Activated naive CD8-positive, alpha-beta T cell treated with anti-CD3 and anti-CD28 coated beads, Interleukin-2, amount 10 ng/mL, durations not matched to agents 7 days and 5 days (primary cell): ENCODE measurements around the gene SLC38A2. TPM values are rescaled to one million over a fixed set of nuclear protein-coding genes. Genes with fewer than 3 reads are reported as not detected.

ENCODE experiments used
- ATAC-seq: fragments of 150-1000 bp; cut with Tn5 transposase; one replicate; pipeline ENCODE4 v1.10.0; 2021; ENCODE audit warnings: low read depth, moderate library complexity
- POLR2A ChIA-PET: fragments of 350-600 bp; sonication (Branson Sonifier 250); formaldehyde crosslinking; loops from one replicate; lab custom pipeline; 2021; ENCODE audit warnings: antibody characterized with exemption; lab: Charles Lee
- DNase-seq: peaks from one replicate; pipeline ENCODE4 v3.0.0; 2021
- H3K27ac Mint-ChIP-seq: one replicate; pipeline ENCODE4 v1.8.0; 2022; ENCODE audit warnings: mild to moderate bottlenecking, mixed read lengths
- H3K27me3 Mint-ChIP-seq: one replicate; pipeline ENCODE4 v1.8.0; 2022; ENCODE audit warnings: mild to moderate bottlenecking, moderate library complexity, mixed read lengths
- H3K36me3 Mint-ChIP-seq: one replicate; pipeline ENCODE4 v1.8.0; 2021; ENCODE audit warnings: mild to moderate bottlenecking, mixed read lengths
- H3K4me1 Mint-ChIP-seq: one replicate; pipeline ENCODE4 v1.8.0; 2021; ENCODE audit warnings: mixed read lengths
- H3K4me3 Mint-ChIP-seq: one replicate; pipeline ENCODE4 v1.8.0; 2022; ENCODE audit warnings: mild to moderate bottlenecking, moderate library complexity, mixed read lengths
- H3K9me3 Mint-ChIP-seq: one replicate; pipeline ENCODE4 v1.8.0; 2021; ENCODE audit warnings: mixed read lengths
- total RNA-seq, 2 experiments: library from RNA; stranded (reverse); gene quantifications; one replicate each; pipeline ENCODE4 v1.2.3, GENCODE V29; 2021

Gene SLC38A2
- total RNA-seq, 2 experiments from 2014 or later, result 227 to 253 TPM

DNA sequence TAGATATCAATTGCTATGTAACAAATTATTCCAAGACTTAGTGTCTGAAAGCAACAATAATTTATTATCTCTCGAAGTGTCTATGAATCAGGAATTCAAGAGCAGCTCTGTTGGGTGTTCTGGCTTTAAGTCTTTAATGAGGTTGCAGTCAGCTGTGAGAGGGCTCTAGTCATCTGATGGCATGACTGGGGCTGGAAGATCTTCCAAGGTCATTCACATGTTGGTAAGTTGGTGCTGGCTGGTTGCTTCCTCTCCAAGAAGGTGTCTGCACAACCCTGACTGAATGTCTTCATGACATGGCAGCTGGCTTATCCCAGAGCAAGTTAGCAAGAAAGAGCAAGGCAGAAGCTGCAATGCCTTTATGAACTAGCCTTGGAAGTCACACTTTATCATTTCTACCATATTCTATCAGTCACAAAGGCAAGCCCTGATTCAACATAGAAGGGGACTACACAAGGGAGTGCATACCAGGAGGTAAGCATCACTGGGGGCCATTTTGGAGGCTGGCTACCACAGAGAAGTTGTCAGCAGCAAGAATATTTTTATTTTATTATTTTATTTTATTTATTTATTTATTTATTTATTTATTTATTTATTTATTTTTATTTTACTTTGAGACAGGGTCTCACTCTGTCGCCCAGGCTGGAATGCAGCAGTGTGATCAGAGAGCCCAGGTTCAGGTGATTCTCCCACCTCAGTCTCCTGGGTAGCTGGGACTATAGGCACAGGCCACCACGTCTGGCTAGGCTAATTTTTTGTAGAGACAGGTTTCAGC lies 7.6 kb upstream of the SLC38A2 start:
- H3K4me1 Mint-ChIP-seq, result peaks cover 20% of the 10 kb centered on the region
- ATAC-seq (no peak), DNase-seq (no peak)
- POLR2A ChIA-PET, result interaction anchor here (0.6 kb wide), 1 partner anchor 111 kb away, joined by 3 read pairs; the partner anchor contains the start of gene SLC38A1
- H3K27me3 Mint-ChIP-seq, result peaks cover 3% of the 10 kb centered on the region
- H3K27ac Mint-ChIP-seq, result no peak overlapping the region
- H3K36me3 Mint-ChIP-seq, result peaks cover 4% of the 10 kb centered on the region
- peaks cover 3% of the 10 kb centered on the region for H3K9me3 Mint-ChIP-seq
- H3K4me3 Mint-ChIP-seq, result no peak overlapping the region

DNA sequence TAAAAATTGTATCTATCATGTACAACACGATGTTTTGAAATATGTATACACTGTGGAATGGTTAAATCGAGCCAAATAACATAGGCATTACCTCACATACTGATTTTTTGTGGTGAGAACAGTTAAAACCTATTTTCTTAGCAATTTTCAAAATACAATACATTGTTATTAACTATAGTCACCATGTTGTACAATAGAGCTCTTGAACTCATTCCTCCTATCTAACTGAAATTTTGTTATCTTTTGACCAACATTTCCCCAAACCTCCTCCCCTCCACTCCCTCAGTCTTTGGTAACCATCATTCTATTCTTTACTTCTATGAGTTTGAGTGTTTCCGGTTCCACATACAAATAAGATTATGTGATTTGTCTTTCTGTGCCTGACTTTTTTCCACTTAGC lies 6.8 kb upstream of the SLC38A2 start:
- DNase-seq (no peak), ATAC-seq (no peak)
- Mint-ChIP-seq H3K36me3 (peaks cover 4% of the 10 kb centered on the region), H3K27ac (no peak overlapping the region), H3K4me3 (no peak overlapping the region), H3K27me3 (peaks cover 3% of the 10 kb centered on the region), H3K9me3 (peaks cover 3% of the 10 kb centered on the region), H3K4me1 (peaks cover 17% of the 10 kb centered on the region)
- POLR2A ChIA-PET, result no interaction called here

DNA sequence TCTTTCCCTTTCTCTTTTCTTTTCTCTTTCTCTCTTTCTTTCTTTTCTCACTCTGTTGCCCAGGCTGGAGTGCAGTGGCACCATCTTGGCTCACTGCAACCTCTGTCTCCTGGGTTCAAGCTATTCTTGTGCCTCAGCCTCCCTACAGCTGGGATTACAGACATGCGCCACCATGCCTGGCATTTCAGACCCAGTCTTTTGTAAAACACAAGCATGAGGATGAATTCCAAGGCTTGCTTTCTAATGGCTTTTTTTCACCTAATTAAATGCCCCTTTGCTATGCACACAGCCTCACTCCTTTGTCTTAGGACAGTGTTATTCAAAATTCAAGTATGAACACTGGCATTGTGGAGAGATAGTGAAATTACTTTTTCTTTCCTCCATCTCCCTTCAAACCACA lies 6.0 kb upstream of the SLC38A2 start:
- no peak for DNase-seq
- POLR2A ChIA-PET, result no interaction called here
- peaks cover 20% of the 10 kb centered on the region for H3K4me1 Mint-ChIP-seq
- no peak overlapping the region for H3K27ac Mint-ChIP-seq
- H3K27me3 Mint-ChIP-seq, result peaks cover 3% of the 10 kb centered on the region
- no peak overlapping the region for H3K4me3 Mint-ChIP-seq
- peaks cover 3% of the 10 kb centered on the region for H3K9me3 Mint-ChIP-seq
- peaks cover 4% of the 10 kb centered on the region for H3K36me3 Mint-ChIP-seq
- ATAC-seq, result no peak

DNA sequence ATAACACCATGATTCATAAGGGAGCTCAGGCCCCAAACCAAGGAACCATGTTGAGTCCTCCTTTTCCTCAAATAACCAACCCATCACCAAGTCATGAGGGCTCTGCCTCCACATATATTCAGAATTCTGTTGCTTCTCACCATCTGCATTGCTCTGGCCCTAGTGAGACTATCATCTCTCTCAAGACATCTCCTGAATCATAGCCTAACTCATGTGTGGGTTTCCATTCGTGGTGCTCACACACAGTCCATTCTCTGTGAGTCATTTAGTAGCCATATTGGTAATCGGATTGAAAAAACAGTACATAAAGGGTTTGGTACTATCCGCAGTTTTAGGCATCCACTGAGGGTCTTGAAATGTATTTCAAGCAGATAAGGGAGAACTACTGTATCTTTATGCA lies 5.1 kb upstream of the SLC38A2 start:
- DNase-seq (no peak), ATAC-seq (no peak)
- H3K4me3 Mint-ChIP-seq, result no peak overlapping the region
- peaks cover 4% of the 10 kb centered on the region for H3K36me3 Mint-ChIP-seq
- H3K27ac Mint-ChIP-seq, result no peak overlapping the region
- POLR2A ChIA-PET, result no interaction called here
- peaks cover 18% of the 10 kb centered on the region for H3K4me1 Mint-ChIP-seq
- H3K27me3 Mint-ChIP-seq, result peaks cover 3% of the 10 kb centered on the region
- peaks cover 3% of the 10 kb centered on the region for H3K9me3 Mint-ChIP-seq

DNA sequence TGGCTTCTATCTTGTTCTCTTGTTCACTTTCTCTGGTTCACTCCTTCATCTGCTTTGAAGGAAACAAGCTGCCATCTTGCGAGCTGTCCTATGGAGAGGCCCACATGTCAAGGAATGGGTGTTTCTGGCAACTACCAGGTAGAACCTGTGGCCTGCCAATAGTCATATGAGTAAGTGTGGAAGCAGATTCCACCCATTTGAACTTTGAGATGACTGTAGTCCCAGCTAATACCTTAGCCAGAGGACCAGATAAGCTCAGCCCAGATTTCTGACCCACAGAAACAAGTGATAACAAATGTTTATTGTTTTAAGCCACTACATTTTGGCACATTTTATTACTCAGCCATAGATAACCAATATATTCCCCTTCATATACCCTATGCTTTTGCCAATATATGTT lies 4.0 kb upstream of the SLC38A2 start:
- H3K36me3 Mint-ChIP-seq, result peaks cover 6% of the 10 kb centered on the region
- H3K9me3 Mint-ChIP-seq, result peaks cover 3% of the 10 kb centered on the region
- H3K4me1 Mint-ChIP-seq, result peaks cover 13% of the 10 kb centered on the region
- POLR2A ChIA-PET, result no interaction called here
- H3K27ac Mint-ChIP-seq, result no peak overlapping the region
- ATAC-seq, result no peak
- peaks cover 3% of the 10 kb centered on the region for H3K27me3 Mint-ChIP-seq
- no peak overlapping the region for H3K4me3 Mint-ChIP-seq
- DNase-seq, result no peak

DNA sequence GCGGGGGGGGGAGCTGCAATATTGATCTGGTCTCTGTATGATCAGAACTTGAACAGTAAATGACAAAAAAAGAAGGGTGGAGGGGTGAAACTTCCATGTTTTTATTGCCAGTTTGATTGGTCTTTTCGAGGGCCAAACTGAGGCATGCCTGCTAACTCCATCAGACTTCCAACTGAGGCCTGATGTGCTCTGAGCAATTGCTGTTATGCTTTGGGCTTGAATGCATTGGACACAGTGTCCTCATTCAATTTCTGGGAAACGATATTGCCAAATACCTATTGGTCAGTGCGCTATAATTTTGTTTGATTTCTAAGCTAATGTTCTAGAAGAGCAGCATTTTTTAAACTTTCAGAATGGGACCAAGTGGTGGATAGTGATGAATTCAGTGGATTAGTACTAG lies 2.1 kb upstream of the SLC38A2 start:
- DNase-seq (no peak), ATAC-seq (no peak)
- peaks cover 23% of the 10 kb centered on the region for H3K36me3 Mint-ChIP-seq
- POLR2A ChIA-PET, result no interaction called here
- H3K27ac Mint-ChIP-seq, result no peak overlapping the region
- no peaks in the 10 kb centered on the region for H3K9me3 Mint-ChIP-seq
- H3K27me3 Mint-ChIP-seq, result peaks cover 3% of the 10 kb centered on the region
- no peak overlapping the region for H3K4me3 Mint-ChIP-seq
- H3K4me1 Mint-ChIP-seq, result peaks cover 22% of the 10 kb centered on the region

DNA sequence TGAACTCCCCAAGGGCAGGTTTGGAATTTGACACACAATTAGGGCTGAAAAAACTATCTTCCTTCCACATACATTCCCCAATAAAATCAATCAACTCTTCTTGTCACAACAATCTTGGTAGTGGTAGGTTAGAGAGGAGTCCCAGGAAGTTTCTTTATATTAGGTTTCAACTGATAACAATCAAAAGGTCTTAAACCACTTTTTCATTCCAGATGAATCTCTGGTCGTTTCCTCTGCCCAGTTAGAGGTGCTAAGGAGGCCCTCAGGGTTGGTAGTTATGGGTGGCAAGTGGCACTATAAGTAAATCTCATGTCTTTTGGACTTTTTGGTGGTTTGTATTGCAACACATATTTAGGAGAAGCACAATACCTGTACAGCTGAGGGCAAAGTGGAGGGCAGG lies 1.7 kb upstream of the SLC38A2 start:
- peaks cover 3% of the 10 kb centered on the region for H3K27me3 Mint-ChIP-seq
- POLR2A ChIA-PET, result interaction anchor here (1.2 to 1.5 kb wide), 2 partner anchors 57 to 87 kb away, joined by 3 to 8 read pairs; no protein-coding TSS in a partner anchor
- ATAC-seq, result no peak
- DNase-seq, result no peak
- peak overlapping the region; percentile 95 for H3K4me3 Mint-ChIP-seq
- peaks cover 26% of the 10 kb centered on the region for H3K4me1 Mint-ChIP-seq
- H3K36me3 Mint-ChIP-seq, result peaks cover 27% of the 10 kb centered on the region
- peak overlapping the region; percentile 96 for H3K27ac Mint-ChIP-seq
- no peaks in the 10 kb centered on the region for H3K9me3 Mint-ChIP-seq

DNA sequence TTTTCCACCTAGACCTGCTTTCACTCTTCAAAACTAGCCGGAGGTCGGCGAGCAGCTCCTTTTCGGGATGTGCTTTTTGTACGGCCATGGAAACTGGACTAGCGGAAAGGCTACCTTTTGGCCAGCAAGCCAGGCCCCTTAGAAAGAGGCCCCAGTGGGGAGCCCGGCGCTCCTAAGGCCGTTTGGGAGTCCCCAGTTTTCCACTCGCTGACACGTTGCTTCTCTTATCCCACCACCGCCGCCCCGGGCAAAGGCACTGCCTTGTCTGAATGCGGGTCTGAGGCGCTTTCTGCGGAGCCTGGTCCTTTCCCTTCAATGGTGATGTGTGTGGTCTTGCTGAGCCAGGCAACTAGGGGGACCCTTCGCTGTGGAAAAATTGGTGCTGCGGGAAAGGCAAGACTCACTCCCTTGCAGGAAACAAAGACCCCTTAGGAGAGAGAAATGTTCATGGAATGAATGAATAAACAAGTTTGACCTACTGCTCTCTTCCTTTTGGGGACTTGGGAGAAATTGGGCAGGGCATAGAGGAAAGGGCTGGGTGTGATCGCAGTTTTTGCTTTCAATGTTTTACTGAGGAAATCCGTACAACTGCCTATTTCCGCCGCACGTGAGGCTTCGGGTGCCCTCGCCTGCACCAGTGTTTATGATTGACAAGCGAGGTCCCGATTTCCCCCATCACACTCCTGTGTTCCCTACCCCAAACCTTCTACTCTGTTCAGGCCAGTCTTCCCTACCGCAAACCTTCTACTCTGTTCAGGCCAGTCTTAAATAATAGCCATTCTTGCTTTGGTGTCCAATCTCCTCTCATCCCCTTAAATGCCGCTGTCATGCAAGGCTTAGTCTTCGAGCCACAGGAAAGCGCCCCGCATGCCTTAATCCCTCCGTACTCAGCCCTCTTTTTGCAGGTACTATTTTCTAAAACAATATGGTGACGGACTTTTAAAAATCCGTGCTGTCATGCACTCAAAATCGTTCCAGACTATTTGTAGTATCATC lies 1.0 kb upstream of the SLC38A2 start:
- Mint-ChIP-seq H3K4me3 (peak overlapping the region; percentile 95), H3K4me1 (peaks cover 31% of the 10 kb centered on the region)
- no peak for ATAC-seq

DNA sequence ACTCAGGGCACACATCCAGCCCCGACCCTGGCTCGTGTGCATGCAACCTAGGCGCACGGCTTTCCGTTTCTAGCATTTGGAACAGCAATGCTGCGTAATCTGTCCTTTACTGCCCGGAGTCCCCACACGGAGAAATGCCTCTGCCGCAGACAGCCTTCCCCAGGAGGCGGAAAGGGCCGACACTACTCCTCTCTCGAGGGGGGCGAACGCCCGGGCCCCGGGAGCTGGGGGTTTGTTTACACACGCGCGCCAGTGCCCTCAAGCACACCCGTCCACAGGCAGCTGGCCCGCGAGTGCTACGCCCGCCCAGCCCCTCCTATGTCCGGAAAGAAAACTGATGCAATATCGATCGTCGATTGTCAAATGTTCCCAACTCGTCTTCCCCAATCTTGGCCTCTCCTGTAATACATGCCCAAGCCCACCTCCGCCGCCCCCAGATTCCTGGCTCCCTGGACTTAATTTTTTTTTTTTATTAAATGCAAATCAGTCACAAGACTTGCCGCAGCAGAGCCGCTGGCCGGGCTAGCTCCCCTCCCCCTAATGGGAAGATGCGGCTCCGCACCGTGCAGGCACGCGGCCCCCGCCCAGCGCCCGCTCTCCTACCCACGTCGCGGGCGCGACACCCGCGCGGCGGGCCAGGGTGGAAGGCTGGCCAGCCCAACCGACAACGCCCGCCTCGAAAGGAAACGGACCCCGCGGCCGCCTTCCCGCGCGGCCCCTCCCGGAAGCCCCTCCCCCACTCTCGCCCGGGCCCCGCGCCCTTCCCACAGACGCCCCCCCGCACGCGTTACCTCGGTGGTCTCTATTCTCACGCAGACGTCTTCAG lies 642 bp downstream of the SLC38A2 start:
- no peaks in the 10 kb centered on the region for H3K27me3 Mint-ChIP-seq
- no peaks in the 10 kb centered on the region for H3K9me3 Mint-ChIP-seq
- DNase-seq (peak; percentile 75), ATAC-seq (peak; percentile 30)
- peak overlapping the region; percentile 96 for H3K27ac Mint-ChIP-seq
- H3K4me1 Mint-ChIP-seq, result peaks cover 45% of the 10 kb centered on the region
- peaks cover 43% of the 10 kb centered on the region for H3K36me3 Mint-ChIP-seq
- H3K4me3 Mint-ChIP-seq, result peak overlapping the region; percentile 95
- POLR2A ChIA-PET, result interaction anchor here (0.6 to 4.5 kb wide), 30 partner anchors 10 to 989 kb away, joined by 3 to 63 read pairs (median 6); partner anchors contain the start of genes AMIGO2, PCED1B and SLC38A1

More for the DNA sequence above, 1.0 kb upstream of the SLC38A2 start:
- peak; percentile 70 for DNase-seq
- POLR2A ChIA-PET, result interaction anchor here (0.6 to 4.5 kb wide), 11 partner anchors 10 to 185 kb away, joined by 3 to 63 read pairs (median 6); partner anchors contain the start of gene SLC38A1
- Mint-ChIP-seq H3K9me3 (no peaks in the 10 kb centered on the region), H3K27ac (peak overlapping the region; percentile 96), H3K27me3 (no peaks in the 10 kb centered on the region), H3K36me3 (peaks cover 31% of the 10 kb centered on the region)

DNA sequence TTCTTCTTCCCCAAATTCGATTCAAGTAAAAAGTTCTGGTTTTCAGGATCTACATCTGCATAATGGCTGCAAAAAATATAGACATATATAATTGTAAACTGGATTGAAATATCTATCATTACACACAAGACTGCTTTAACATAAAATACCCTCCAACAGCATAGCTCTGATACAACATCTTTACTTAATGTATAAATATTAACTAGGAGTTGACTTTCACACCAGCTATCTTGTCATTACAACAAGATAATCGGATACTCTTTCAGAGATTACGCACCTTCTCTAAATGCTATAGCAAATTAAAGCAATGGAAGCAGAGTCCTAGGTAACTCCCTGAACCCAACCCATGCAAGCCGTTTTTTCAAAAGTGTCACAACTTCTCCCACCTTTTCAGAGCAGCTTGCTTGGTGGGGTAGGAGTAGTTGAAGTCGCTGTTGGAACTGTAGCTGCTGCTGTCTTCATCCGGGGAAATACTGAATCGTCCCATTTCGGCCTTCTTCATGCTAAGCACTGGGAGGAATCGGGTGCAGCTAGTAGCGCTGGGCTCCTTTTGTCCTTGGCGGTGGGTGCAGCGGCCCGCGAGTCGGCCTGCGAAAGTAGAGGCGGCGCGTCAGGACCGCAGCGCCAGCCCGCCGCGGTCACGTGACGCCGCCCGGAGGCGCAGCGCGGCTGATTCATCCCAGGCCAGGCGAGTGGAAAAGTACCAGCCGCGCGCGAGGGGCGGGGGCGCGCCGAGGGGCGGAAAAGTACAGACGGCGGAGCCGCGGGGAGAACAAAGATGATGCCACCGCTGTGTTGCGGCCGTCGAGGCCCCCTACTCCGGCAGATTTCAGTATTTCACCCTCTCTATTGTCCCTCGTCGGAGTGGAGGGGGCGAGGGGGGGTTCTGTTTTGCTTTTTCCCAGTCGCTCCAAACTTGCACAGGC lies 1.5 kb downstream of the SLC38A2 start:
- no peaks in the 10 kb centered on the region for H3K27me3 Mint-ChIP-seq
- DNase-seq, result peak; percentile 97
- H3K4me1 Mint-ChIP-seq, result peaks cover 51% of the 10 kb centered on the region
- H3K27ac Mint-ChIP-seq, result peak overlapping the region; percentile 96
- no peaks in the 10 kb centered on the region for H3K9me3 Mint-ChIP-seq
- peak; percentile 53 for ATAC-seq
- POLR2A ChIA-PET, result interaction anchor here (0.8 to 4.5 kb wide), 25 partner anchors 9 to 845 kb away, joined by 3 to 63 read pairs (median 6); partner anchors contain the start of gene SLC38A1
- peak overlapping the region; percentile 95 for H3K4me3 Mint-ChIP-seq
- peaks cover 48% of the 10 kb centered on the region for H3K36me3 Mint-ChIP-seq

DNA sequence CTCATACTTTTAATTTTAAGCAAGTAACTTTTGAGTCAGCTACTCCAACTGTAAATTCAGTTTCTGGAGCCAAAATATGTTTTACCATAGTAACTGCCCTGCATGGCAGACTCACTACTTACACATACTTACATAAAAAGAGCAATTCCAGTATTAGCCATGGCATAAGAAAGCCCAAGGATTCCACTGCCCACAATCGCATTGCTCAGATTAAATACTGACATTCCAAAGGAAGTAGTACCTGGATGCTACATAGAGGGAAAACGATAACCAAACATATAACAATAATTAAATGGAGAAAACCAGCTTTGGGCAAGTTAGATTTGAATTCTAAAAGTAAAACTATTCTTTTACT lies 2.2 kb downstream of the SLC38A2 start:
- Mint-ChIP-seq H3K9me3 (no peaks in the 10 kb centered on the region), H3K4me1 (peaks cover 57% of the 10 kb centered on the region), H3K27me3 (no peaks in the 10 kb centered on the region), H3K4me3 (peak overlapping the region; percentile 95), H3K27ac (peak overlapping the region; percentile 96), H3K36me3 (peaks cover 53% of the 10 kb centered on the region)
- DNase-seq (no peak), ATAC-seq (no peak)
- POLR2A ChIA-PET, result interaction anchor here (0.8 to 4.5 kb wide), 12 partner anchors 8 to 215 kb away, joined by 3 to 63 read pairs (median 9); partner anchors contain the start of gene SLC38A1
